ENCODE measurements around the gene LAMA3.

LAMA3 gene

DNA sequence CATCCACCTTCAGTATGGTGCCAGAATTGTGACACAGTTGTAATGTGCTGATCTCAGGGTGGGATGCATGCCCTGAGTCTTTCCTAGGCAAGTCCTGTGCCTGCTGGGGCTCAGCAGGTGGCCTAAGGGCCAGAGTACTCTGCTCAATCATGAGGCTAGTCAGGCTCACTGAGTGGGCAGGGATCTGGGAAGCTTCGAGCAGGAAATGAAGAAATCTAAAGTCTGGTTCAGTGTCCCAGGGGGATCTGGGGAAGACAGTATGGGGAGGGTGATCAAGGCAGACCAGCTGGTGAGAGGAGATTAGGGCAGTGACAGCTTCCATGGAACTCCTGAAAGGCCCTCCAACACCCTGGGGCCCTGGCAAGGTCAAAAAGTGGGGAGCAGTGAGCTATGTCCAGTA, 17.7 kb upstream of the LAMA3 start:
- no peak for DNase-seq

DNA sequence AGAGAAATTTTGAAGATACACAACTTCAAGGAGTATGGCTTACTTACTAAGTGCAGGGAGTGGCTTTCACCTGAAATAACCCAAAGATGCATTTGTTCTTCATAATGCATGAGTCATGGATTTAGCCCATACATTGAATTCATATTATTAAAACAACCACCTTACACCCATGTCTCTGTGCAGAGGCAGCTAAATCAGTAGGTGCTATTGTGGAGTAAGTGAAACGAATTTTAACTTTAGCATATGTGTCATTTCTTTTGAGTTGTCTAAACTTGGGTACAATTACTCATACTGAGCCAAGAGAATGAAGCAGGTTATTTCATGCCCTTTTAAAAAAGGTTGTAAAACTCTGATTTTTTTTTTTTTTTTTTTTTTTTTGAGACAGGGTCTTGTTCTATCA, 15.5 kb upstream of the LAMA3 start:
- DNase-seq = no peak

DNA sequence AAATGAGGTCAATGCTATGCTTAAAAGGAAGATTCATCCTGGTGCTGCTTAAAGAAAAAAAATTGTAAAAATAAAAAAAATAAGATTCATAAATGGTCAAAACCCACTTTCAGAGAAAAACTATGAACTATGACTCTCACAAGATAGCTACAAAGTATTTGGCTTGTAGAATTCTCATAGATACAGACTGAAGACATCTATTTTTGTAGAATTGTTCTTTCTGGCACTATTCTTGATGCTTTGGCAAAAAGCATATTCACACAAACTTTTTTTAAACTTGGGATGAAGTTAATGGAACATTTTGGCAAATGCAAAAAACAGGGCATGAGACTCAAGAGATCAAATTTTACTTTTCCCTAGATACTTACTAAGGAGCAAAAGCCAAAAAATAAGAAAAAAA, 14.0 kb upstream of the LAMA3 start:
- DNase-seq = no peak

DNA sequence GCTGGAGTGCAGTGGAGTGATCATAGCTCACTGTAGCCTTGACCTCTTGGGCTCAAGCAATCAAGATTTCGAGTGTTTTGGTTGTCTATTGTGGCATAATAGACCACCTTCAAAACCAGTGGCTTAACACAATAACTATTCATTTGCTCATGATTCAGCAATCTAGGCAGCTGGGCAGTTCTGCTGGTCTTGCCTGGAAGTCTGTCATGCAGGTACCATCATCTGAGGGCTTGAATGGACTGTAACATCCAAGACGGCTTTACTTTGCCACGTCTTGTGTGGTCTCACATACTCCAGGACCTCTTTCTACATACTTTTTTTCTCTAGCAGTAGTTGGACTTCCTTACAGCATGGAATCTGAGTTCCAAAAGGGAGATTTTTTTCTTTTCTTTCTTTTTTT, 13.4 kb upstream of the LAMA3 start:
- DNase-seq = no peak

DNA sequence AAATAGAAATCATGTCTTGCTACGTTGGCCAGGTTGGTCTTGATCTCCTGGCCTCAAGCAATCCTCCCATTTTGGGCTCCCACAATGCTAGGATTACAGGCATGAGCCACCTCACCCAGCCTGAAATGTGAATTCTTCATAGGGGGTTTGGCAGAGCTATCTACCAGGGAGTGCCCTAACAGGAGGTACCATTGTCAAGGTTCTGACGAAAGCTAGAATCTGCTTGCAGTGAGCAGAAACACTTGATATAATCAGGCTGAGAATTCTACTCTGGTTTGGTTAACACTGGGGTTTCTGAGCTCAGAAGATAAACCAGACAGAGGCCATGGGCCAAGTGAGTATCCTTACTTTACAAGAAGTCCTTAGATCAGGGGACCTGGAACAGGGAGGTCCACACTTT, 7.2 kb upstream of the LAMA3 start:
- DNase-seq = no peak

DNA sequence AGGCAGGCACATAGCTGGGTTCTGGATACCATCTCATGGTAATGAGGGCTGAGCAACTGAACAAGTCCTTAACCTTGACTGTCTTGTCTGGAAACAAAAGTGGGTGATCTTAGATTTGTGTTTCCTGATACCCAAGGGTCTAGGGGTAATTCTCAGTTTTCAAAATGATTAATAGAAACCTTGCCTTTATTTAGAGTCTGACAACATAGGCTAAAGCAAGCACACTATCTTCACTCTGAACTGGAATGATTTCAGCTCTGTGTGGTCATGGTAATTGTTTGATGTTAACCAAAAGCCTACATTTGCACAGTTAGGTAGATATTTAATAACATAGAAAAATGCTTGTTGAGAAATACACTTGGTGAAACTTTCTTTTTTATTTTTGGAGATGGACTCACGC, 6.8 kb upstream of the LAMA3 start:
- no peak for DNase-seq

DNA sequence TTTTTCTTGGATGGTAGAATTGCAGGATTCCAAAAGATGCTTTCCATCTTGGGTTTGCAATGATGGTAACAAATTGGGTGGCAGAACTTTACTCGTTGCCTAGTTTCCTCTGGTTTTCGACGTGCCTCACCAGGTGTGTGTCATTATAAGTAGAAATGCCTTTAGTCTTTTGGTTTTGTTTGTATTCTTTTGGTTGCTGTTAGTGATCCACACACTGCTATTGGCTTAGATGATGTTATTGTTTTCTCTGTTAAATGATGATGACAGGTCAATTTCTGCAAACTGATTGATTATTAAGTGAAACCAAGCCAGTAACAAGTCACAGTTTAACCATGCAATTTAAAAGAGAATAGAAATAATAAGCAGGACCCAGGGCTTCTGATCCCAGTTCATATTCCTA, 6.1 kb upstream of the LAMA3 start:
- DNase-seq = no peak

DNA sequence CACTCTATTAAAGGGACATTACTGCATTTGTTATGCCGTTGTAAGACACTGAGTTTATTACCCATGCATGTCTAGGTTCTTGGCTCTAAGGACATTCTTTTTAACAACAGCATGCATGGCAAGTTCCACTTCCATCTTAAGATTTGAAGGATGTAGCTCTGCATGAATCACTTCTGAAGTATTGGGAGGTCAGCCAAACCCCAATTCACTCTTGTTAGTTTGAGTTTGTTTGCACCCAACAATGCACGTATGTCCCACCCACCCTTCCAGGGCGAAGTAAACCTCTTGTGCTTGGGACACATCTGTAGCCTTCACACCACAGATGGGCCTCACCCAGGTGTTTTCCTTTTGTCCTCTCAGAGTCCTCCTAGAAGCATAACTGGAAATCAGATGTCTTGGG, 5.6 kb upstream of the LAMA3 start:
- DNase-seq = no peak

DNA sequence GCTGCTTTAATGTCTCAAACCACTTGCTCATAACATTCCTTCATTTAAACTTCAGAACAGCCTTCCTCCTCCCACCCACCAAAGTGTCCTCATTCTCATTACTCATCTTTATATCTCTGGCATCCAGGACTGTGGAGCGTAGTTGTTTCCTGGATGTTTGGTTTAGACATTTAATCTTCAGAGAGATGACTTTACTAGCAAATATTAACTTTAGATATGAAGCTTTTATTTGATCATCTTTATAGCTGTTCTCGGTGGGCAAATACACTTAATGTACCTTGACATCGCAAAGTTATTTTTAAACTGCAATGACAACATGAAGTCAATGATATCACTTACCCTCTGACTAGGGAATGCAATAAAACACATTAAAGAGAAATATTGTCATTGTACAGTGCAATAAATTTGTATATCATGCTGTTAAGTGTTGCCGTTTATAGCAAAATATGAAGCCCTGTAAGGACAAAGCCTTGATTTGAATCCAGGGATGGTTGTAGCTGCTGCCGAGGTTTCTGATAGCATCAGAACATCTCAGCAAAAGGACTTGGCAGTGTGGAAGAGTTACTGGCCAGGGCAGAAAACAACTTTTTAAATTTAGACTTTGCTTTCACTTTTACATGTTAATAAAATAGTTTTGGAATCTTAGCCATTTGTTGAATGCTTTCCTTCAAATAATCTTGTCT, 4.6 kb upstream of the LAMA3 start:
- DNase-seq = no peak

DNA sequence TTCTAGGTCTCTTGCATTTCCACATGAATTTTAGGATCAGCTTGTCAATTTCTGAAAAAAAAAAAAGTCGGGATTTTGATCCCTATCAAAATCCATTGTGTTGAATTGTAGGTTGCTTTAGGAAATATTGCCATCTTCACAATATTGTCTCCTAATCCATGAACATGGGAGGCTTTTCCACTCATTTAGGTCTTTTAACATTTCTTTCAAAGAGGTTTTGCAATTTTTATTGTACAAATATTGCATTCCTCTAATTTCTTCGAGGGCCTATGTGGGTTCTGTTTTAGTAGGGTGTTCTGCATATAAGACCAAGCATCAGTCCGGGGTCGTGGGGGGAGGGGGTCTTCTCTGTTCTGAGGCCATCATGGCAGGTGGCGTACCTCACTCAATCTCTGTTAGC, 725 bp upstream of the LAMA3 start:
- no peak for DNase-seq

DNA sequence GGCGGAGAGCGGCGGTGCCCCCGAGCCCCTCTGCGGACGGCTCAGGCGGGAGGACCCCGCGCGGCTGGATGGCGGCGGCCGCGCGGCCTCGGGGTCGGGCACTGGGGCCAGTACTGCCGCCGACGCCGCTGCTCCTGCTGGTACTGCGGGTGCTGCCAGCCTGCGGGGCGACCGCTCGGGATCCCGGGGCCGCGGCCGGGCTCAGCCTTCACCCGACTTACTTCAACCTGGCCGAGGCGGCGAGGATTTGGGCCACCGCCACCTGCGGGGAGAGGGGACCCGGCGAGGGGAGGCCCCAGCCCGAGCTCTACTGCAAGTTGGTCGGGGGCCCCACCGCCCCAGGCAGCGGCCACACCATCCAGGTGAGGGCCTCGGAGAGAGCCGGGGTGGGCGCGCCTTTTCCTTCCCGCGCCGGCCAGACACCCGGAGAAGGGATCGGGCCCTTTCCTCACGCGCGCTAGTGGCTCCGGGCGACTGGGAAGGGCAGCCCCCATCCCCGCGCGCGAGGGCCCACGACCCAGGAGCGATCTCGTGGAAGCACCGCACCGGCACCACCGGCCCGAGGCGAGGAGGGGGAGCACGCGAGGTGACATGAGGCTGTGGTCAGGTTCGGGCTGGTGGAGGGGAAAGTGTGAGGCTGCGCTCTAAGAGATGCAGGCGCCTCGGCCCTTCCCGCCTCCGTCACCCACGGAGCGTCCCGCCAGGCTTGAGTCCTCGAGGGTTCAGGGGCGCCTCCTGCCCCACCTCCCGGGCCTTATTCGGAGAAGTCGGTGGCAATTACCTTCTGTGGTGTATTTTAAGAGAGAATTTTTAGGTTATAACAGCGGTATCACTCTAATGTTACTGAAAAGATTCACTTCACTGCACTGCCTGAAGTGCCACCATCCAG, 607 bp downstream of the LAMA3 start:
- peak in 1 of 2 donors; percentile 5 for DNase-seq

DNA sequence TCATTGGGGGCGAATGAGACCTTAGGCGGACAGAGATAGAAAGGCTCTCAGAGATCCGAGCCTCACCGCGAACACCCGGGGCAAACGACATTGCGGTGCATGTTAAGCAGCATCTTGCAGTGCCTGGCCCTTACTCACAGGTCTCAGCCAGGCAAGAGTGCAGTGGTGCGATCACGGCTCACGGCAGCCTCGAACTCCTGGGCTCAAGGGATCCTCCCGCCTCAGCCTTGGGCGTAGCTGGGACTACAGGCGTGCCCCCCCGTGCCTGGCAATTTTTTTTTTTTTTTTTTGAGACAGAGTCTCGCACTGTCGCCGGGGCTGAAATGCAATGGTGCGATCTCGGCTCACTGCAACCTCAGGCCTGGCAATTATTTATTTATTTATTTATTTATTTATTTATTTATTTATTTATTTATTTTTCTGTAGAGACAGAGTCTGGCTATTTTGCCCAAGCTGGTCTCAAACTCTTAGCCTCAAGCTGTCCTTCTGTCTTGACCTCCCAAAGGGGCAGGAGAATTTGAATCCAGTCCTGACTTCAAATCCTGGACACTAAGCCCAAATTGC, 1.3 kb downstream of the LAMA3 start:
- no peak for DNase-seq

DNA sequence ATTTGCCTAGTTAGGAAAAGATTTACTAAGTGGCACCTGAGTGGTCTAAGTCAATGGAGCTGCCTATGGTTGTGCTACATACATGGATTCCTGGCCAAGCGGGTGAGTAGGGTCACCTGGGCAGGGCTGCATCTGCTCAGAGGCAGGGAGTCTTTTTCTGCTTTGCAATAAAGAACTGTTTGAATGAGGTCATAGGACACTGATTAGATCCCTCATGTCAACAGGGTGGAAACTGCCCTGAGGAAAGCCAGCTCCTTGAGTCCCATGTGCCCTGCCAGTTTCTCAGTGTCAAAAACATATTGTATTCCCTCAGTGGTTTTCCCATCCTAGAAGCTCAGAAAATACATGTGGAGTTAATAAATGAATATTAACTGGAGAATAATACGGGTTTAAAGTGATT, 4.6 kb downstream of the LAMA3 start:
- no peak for DNase-seq

DNA sequence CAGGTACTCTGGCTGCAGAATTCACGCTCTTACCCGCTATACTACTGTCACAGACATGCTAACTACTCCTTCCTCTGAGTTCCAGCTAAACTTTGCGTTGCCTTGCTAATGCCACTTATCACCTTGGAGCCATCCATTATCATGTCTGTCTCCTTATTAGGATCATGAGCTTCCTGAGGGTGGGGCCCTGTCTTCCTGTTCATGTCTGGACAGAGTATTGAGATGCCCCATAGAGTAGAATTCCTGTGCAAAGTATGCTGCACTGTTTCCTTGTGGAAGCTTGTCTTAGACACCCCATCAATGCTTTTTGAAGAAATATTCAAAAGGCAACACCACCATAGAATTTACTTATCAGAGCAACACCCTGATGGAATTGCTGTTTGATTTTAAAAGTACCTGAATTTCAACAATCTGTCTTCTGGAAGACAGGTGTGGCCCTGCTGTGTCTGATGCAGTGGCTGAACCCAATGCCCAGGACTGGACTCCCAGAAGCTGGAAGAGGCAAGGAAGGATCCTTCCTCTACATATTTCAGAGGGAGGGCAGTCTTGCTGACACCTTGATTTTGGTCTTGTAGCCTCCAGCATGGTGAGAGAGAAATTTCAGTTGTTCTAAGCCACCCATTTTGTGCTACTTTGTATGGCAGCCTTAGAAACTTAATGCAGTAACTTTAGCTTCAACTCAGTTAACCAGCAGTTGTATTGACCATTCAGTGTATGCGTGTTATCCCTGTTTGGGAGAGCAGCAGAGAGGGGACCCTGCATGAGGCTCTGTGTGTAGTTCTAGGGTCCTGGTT, 5.6 kb downstream of the LAMA3 start:
- no peak for DNase-seq

DNA sequence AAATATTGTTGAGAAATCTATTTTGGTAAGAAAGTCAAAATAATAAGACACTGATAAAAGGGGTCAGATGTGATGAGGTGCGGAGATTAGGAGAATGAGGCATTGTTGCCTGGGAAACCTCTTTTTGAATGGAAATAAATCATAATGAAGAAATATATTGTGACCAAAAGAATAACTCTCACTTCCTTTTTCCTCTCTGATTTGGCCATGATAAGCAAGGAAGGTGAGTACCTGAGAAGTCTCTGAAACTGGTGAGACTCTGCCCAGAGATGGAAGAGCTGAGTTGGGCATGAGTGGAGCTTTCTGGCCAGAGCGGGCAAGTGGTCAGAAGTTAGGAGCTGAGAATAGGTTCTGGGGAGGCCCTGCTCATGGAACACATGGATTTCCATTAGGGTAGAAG, 11.8 kb downstream of the LAMA3 start:
- no peak for DNase-seq

DNA sequence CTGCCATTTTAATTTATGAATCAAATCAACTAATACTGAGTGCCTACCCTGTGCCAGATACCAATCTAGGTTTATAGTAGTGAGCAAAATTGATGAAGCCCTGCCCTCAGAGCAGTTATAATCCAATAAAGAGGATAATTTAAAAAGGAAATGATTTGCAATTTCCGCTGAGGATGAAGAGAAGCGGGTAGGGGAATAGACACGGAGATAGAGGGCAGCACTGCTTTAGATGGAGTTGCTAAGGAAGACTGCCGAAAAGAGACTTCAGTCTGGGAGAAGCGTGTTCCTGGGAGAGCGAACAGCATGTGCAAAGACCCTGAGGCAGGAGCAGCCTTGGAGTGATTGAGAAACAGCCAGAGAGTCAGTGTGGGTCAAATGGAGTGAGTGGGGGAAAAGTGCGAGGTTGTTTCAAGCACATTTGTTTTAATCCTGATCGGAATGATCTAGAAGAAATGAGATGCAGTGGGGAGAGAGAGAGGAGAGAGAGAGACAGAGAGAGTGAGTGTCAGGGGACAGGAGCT, 12.4 kb downstream of the LAMA3 start:
- DNase-seq = no peak

DNA sequence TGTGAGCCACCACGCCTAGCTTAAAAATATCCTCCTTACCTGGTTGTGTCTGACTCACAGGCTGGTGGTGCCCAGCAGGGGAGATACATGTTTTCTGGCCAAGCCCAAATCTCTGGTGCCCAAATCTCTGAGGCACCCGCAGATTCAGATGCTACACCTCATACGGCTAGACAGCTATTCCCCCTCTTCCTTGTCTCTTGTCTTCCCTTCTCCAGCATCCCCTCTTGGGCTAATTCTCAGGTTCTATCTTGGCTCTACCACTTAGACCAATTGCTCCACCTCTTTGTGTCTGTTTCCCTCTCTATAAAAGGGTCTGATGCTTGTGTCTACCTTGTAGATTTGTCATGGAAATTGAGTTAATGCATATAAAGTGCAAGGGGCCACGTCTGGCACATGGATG, 13.4 kb downstream of the LAMA3 start:
- no peak for DNase-seq

DNA sequence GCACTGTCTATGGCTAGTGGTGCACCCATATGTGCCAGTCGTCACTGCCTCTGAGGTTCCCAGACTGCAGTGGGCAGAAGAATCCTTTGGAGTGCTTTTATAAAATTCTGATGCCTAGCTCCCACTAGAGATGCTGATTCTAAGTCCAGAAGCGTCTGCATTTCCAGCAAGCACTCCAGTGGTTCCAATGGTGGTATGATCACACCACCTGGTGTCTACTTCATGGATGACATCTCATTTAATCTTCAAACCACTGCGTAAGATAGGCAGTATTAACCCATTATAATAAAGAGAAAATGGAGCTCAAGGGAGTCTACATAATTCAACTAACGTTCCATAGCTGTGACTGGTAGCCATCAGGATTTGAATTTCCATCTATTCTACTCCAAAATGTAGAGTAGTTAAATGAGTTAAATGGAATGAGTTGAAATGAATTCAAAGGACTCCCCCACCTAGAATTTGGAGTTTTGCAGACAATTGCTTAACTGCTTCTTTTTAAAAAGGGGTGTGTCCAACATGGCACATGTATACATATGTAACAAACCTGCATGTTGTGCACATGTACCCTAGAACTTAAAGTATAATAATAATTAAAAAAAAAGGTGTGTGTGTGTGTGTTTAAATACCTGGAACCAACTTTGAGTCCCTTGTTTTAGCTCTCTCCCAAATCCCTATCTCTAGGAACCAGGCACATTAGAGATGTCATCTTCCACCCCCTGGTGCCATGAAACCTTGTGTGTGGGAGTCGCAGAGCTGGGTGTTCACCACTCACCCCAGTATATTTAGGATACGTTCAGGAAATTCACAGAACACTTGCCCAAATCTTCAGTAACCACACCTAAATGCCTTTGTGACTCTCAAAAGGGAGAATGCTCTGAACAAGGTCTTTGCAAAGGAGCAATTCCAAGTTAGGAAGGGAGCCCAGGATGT, 14.1 kb downstream of the LAMA3 start:
- no peak for DNase-seq

DNA sequence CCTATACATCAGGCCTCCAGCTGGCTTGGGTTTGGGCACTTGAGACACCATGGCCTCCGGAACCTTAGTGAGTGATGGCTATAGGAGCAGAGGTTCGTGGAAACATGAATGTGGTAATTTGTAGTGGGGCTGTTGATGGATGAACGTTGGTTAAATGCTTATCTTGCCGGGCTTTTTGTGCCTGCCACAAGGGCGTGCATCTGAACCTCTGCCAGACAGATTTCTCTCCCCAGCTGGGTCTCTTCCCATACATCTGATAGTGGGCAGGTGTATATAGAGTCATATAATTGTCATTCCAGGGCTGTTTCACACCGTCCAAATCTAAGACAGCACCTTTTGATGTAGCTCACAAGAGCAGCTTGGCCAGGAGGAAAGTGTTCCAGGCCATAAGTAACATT, 14.7 kb downstream of the LAMA3 start:
- no peak for DNase-seq

DNA sequence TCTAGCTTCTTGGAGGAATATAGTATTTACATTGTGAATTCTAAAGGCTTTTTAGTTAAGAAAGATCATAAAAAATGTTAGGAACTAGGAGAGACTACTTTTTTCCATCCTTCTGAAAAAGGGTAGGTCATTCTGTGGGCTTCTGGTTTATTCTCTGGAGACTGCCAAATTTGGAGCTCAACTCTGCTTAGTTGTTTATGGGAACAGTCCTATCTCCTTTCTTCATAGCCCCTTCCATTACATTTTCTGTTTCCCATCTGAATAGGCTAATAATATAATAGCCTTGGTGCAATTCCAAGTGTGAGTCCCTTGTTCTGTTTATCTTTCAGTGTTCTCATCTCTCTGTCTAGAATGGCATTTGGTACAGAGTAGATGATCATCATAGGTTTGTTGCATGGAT, 15.6 kb downstream of the LAMA3 start:
- DNase-seq = no peak

DNA sequence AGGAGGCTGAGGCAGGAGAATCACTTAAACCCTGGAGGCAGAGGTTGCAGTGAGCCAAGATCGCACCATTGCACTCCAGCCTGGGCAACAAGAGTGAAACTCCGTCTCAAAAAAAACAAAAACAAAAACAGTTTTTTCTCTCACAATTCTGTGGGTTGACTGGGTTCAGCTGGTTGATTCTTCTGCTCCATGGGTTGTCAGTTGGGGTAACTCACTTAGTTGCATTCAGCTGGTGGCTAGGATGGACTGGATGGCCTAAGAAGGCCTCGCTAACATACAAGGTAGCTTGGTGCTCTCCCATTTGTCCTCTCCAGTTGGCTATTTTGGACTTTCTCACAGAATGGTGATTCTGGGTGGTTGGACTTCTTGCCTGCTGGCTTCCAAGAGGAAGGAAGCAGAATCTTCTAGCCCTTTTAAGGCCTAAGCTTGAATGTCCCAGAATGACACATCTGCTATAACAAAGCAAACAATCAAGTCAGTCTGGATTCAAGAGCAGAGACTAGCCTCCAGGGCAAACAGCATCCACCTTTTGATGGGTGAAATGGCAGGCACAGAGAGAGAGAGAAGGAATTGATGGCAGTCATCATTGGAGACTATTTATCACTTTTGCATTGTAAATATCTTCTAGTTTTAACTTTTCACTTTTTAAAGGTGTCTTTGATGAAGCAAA, 17.9 kb downstream of the LAMA3 start:
- DNase-seq = no peak
